CD14-positive monocyte (primary cell): Measurements from ENCODE around the gene ZBTB5. TPM values are rescaled to one million over a fixed set of nuclear protein-coding genes. Genes with fewer than 3 reads are reported as not detected.

Experiments
- DNase-seq, 3 donors: peaks; one replicate each; pipeline ENCODE4 v3.0.0-alpha.2; 2011 to 2022
- H2AFZ ChIP-seq: 2 replicates; pipeline ENCODE4 v1.6.0; 2012; ENCODE audit warnings: mild to moderate bottlenecking, low read depth, low read length, inconsistent platforms; ENCODE audit not compliant: insufficient read depth, poor library complexity, severe bottlenecking
- H3K27ac ChIP-seq, 2 donors: 1 replicate in 1 of 2; 2 replicates in 1 of 2; pipeline ENCODE4 v1.5.1; 2012 to 2013; ENCODE audit warnings: low read length in 2 of 2, control low read depth in 1 of 2, inconsistent platforms in 1 of 2, low read depth in 1 of 2, mild to moderate bottlenecking in 1 of 2
- H3K27me3 ChIP-seq, 2 donors: one replicate each; pipeline versions ENCODE4 v1.6.0 to v1.6.1; 2011 to 2013; ENCODE audit warnings: low read length in 2 of 2; ENCODE audit not compliant: control insufficient read depth in 2 of 2, insufficient read depth in 2 of 2
- H3K36me3 ChIP-seq, 2 donors: replicated peaks in 1 of 2; 1 replicate in 1 of 2; 2 replicates in 1 of 2; pipeline versions ENCODE4 v1.5.1 to v1.6.1; 2012 to 2013; ENCODE audit warnings: low read length in 2 of 2, control low read depth in 1 of 2, inconsistent platforms in 1 of 2, mild to moderate bottlenecking in 1 of 2; ENCODE audit not compliant: insufficient read depth in 2 of 2, control insufficient read depth in 1 of 2
- H3K4me1 ChIP-seq, 2 donors: 1 replicate in 1 of 2; 2 replicates in 1 of 2; pipeline versions ENCODE4 v1.5.1 to v1.6.1; 2012 to 2013; ENCODE audit warnings: low read length in 2 of 2, control low read depth in 1 of 2, inconsistent platforms in 1 of 2, mild to moderate bottlenecking in 1 of 2, moderate library complexity in 1 of 2; ENCODE audit not compliant: insufficient read depth in 2 of 2, control insufficient read depth in 1 of 2
- H3K4me2 ChIP-seq: replicated peaks from 2 replicates; pipeline ENCODE3; 2012; ENCODE audit warnings: low read length, moderate library complexity, mild to moderate bottlenecking; ENCODE audit not compliant: poor library complexity, severe bottlenecking; ENCODE audit errors: extremely low read depth
- H3K4me3 ChIP-seq, 3 experiments: fragments of 200-600 bp in 1 of 3; sonication (generic) in 1 of 3; replicated peaks in 1 of 3; 1 replicate in 2 of 3; 2 replicates in 1 of 3; pipeline ENCODE4 v1.5.1; 2011 to 2013; ENCODE audit warnings: low read length in 3 of 3, mild to moderate bottlenecking in 3 of 3, control low read depth in 2 of 3, low read depth in 2 of 3, inconsistent platforms in 1 of 3, moderate library complexity in 1 of 3
- H3K79me2 ChIP-seq: 2 replicates; pipeline ENCODE4 v1.6.0; 2012; ENCODE audit warnings: mild to moderate bottlenecking, control low read depth, inconsistent platforms, low read length, moderate library complexity; ENCODE audit not compliant: insufficient read depth
- H3K9ac ChIP-seq: 2 replicates; pipeline ENCODE4 v1.6.0; 2017; ENCODE audit warnings: low read length, mild to moderate bottlenecking; ENCODE audit not compliant: insufficient read depth, poor library complexity, severe bottlenecking
- H3K9me3 ChIP-seq, 2 donors: replicated peaks in 1 of 2; 1 replicate in 1 of 2; 2 replicates in 1 of 2; pipeline versions ENCODE4 v1.5.1 to v1.6.1; 2012 to 2013; ENCODE audit warnings: low read length in 2 of 2, control low read depth in 1 of 2; ENCODE audit not compliant: control insufficient read depth in 1 of 2, insufficient read depth in 1 of 2
- H4K20me1 ChIP-seq: 2 replicates; pipeline ENCODE4 v1.6.0; 2012; ENCODE audit warnings: mild to moderate bottlenecking, low read length, control low read depth, moderate library complexity; ENCODE audit not compliant: insufficient read depth
- H3K27ac Mint-ChIP-seq, 7 donors: one replicate each; pipeline ENCODE4 v1.8.0; 2020; ENCODE audit warnings: mild to moderate bottlenecking in 7 of 7, mixed read lengths in 7 of 7, moderate library complexity in 6 of 7, inconsistent platforms in 2 of 7
- H3K27me3 Mint-ChIP-seq, 3 donors: one replicate each; pipeline ENCODE4 v1.8.0; 2021 to 2022; ENCODE audit warnings: low read depth in 3 of 3, mild to moderate bottlenecking in 3 of 3, mixed read lengths in 3 of 3, moderate library complexity in 3 of 3, inconsistent platforms in 1 of 3
- H3K36me3 Mint-ChIP-seq, 2 donors: one replicate each; pipeline ENCODE4 v1.8.0; 2020; ENCODE audit warnings: mixed read lengths in 2 of 2, inconsistent platforms in 1 of 2, mild to moderate bottlenecking in 1 of 2
- H3K4me1 Mint-ChIP-seq: one replicate; pipeline ENCODE4 v1.8.0; 2020; ENCODE audit warnings: mild to moderate bottlenecking, mixed read lengths
- H3K4me3 Mint-ChIP-seq, 2 donors: one replicate each; pipeline ENCODE4 v1.8.0; 2020; ENCODE audit warnings: mild to moderate bottlenecking in 2 of 2, mixed read lengths in 2 of 2, moderate library complexity in 1 of 2
- H3K9me3 Mint-ChIP-seq, 7 donors: one replicate each; pipeline ENCODE4 v1.8.0; 2020 to 2022; ENCODE audit warnings: mixed read lengths in 7 of 7, mild to moderate bottlenecking in 6 of 7, moderate library complexity in 6 of 7, inconsistent platforms in 2 of 7
- WGBS: methylation state at CpG from one replicate; pipeline ENCODE4 v1.1.5; 2013; ENCODE audit warnings: missing lambda C conversion rate; ENCODE audit not compliant: insufficient coverage; 5-methylcytosine and 5-hydroxymethylcytosine counted together
- intact Hi-C, 2 donors: fragments of 100-400 bp; cut with micrococcal nuclease; formaldehyde crosslinking; loops; one replicate each; pipeline versions ENCODE4 v1.15.0 to v1.15.1; 2023
- polyA plus RNA-seq, 3 donors: library from polyadenylated mRNA; depleted of rRNA in 1 of 3; unstranded in 2 of 3; stranded (reverse) in 1 of 3; fragments of 300-500 nt in 2 of 3; fragments of >200 nt in 1 of 3; fragmentation: Illumina TruSeq in 2 of 3; gene quantifications; 1 replicate in 2 of 3; 2 replicates in 1 of 3; pipeline ENCODE4 v1.2.3, GENCODE V29; 2012 to 2021
- TF ChIP-seq, protein P1 (sequence below): fragments of 200-600 bp; IDR thresholded peaks from one replicate; pipeline ENCODE4 v1.8.0; 2022; ENCODE audit warnings: antibody characterized with exemption, mild to moderate bottlenecking

Gene ZBTB5
- polyA plus RNA-seq, 3 donors: 0.58 to 6.4 (median 1.4) TPM

DNA sequence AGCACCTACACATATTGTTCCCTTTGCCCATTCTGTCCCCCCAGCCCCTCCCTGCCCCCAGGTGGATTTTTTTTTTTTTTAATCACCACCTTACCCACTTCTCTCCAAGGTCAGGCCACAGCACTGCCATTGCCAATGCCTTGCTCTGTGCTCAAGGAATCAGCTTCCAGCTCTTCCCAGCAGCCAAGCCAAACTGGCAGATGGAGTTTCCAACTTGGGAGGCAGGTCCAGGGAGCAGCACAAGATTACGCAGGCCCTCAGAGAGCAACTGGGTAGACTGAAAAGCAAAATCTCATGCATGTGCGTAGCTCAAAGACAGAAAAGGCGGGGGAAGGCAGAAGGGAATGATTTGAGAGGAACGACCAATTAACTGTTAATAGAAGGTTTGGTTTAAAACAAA is 27.6 kb downstream of the ZBTB5 start:
- H3K27ac Mint-ChIP-seq: peak overlapping the region in 2 of 7 donors; percentile 14 to 43

DNA sequence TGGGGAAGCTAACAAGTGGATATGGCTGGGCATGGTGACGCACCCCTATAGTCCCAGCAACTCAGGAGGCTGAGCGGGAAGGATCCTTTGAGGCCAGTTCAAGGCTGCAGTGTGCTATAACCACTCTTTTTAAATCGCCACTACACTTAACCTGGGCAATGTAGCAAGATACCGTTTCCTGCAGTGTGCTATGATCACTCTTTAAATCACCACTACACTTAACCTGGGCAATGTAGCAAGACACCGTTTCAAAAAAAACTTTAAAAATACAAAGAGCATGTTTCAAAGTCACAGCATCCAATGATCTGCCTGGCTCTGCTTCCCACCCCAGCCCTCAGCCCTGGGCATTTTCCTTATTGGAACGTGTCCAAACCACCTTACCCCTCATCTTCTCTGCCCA is 28.2 kb downstream of the ZBTB5 start:
- H3K4me2 ChIP-seq: no peak overlapping the region
- no peaks in the 10 kb centered on the region for H3K27me3 ChIP-seq
- DNase-seq: no peak
- Mint-ChIP-seq H3K9me3 (no peaks in the 10 kb centered on the region), H3K4me3 (no peak overlapping the region), H3K27me3 (no peaks in the 10 kb centered on the region), H3K4me1 (peaks cover 10% of the 10 kb centered on the region), H3K27ac (no peak overlapping the region), H3K36me3 (peaks cover 68 to 81% of the 10 kb centered on the region in 2 donors)
- 100% methylated on average over 4 of the region's 6 CpGs for WGBS
- H4K20me1 ChIP-seq: no peaks in the 10 kb centered on the region
- peaks cover 72 to 97% of the 10 kb centered on the region in 2 donors for H3K36me3 ChIP-seq
- H3K9me3 ChIP-seq: no peaks in the 10 kb centered on the region
- H2AFZ ChIP-seq: no peak overlapping the region
- H3K27ac ChIP-seq: no peak overlapping the region
- intact Hi-C loops: no loop called here
- TF ChIP-seq, protein P1, sequence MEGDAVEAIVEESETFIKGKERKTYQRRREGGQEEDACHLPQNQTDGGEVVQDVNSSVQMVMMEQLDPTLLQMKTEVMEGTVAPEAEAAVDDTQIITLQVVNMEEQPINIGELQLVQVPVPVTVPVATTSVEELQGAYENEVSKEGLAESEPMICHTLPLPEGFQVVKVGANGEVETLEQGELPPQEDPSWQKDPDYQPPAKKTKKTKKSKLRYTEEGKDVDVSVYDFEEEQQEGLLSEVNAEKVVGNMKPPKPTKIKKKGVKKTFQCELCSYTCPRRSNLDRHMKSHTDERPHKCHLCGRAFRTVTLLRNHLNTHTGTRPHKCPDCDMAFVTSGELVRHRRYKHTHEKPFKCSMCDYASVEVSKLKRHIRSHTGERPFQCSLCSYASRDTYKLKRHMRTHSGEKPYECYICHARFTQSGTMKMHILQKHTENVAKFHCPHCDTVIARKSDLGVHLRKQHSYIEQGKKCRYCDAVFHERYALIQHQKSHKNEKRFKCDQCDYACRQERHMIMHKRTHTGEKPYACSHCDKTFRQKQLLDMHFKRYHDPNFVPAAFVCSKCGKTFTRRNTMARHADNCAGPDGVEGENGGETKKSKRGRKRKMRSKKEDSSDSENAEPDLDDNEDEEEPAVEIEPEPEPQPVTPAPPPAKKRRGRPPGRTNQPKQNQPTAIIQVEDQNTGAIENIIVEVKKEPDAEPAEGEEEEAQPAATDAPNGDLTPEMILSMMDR: no peak
- no peak overlapping the region for H3K9ac ChIP-seq
- no peaks in the 10 kb centered on the region for H3K4me1 ChIP-seq
- H3K79me2 ChIP-seq: no peaks in the 10 kb centered on the region
- H3K4me3 ChIP-seq: no peak overlapping the region

More for the DNA sequence above, 27.6 kb downstream of the ZBTB5 start:
- Histone ChIP-seq H2AFZ (no peak overlapping the region), H4K20me1 (no peaks in the 10 kb centered on the region), H3K9me3 (no peaks in the 10 kb centered on the region), H3K4me1 (no peaks in the 10 kb centered on the region), H3K27ac (no peak overlapping the region), H3K79me2 (no peaks in the 10 kb centered on the region), H3K9ac (no peak overlapping the region), H3K36me3 (peaks cover 74 to 100% of the 10 kb centered on the region in 2 donors), H3K4me2 (no peak overlapping the region), H3K27me3 (no peaks in the 10 kb centered on the region), H3K4me3 (no peak overlapping the region)
- H3K4me1 Mint-ChIP-seq: peaks cover 4% of the 10 kb centered on the region
- WGBS: 100% methylated on average over 1 of the region's 4 CpGs
- no peaks in the 10 kb centered on the region for H3K9me3 Mint-ChIP-seq
- intact Hi-C loops: no loop called here
- no peak overlapping the region for H3K4me3 Mint-ChIP-seq
- H3K27me3 Mint-ChIP-seq: no peaks in the 10 kb centered on the region
- TF ChIP-seq, protein P1: no peak
- peaks cover 71 to 83% of the 10 kb centered on the region in 2 donors for H3K36me3 Mint-ChIP-seq
- DNase-seq: no peak
